GM12878 (cell line): ENCODE results near the gene SF3B4. TPM values are rescaled to one million over a fixed set of nuclear protein-coding genes. Genes with fewer than 3 reads are reported as not detected.

Experiments
- ATAC-seq: fragments of 200-7000 bp; cut with Tn5 transposase; 3 replicates; pipeline ENCODE4 v1.9.1; 2020; ENCODE audit warnings: mild to moderate bottlenecking, moderate library complexity
- BruUV-seq: library from RNA; stranded (reverse); fragments of 400-500 nt; replicated peaks from 2 replicates; lab custom pipeline; 2021; lab: Mats Ljungman, UMichigan
- CTCF ChIA-PET: fragments of 300-600 bp; sonication (Branson Sonifier 250); formaldehyde crosslinking; extraction: SDS; loops from one replicate; lab custom pipeline; 2021; ENCODE audit warnings: inconsistent platforms; lab: Yijun Ruan, JAX
- POLR2A ChIA-PET: fragments of 350-600 bp; formaldehyde crosslinking; extraction: SDS; loops from one replicate; lab custom pipeline; 2021; ENCODE audit warnings: inconsistent platforms; lab: Charles Lee
- RAD21 ChIA-PET: fragments of 300-600 bp; sonication (Branson Sonifier 250); formaldehyde crosslinking; loops from one replicate; lab custom pipeline; 2023; ENCODE audit warnings: antibody characterized with exemption; ENCODE audit not compliant: unreplicated experiment; lab: Charles Lee
- SMC1A ChIA-PET: fragments of 300-600 bp; sonication (Branson Sonifier 250); formaldehyde crosslinking; loops from one replicate; lab custom pipeline; 2023; ENCODE audit not compliant: unreplicated experiment, uncharacterized antibody; lab: Charles Lee
- DNase-seq: peaks from one replicate; pipeline ENCODE4 v3.0.0-alpha.2; 2011; ENCODE audit warnings: low read depth, low spot score
- FAIRE-seq: peaks from 3 replicates; lab custom pipeline; 2011; peaks lifted over from hg19 to GRCh38; lab: Jason Lieb, UNC
- H2AFZ ChIP-seq: 2 replicates; pipeline ENCODE4 v1.6.0; 2011; ENCODE audit warnings: low read depth, low read length, control low read depth; ENCODE audit not compliant: control insufficient read depth
- H3K27ac ChIP-seq: 2 replicates; pipeline ENCODE4 v1.5.1; 2011; ENCODE audit warnings: control low read depth; ENCODE audit not compliant: control insufficient read depth, insufficient read depth
- H3K27me3 ChIP-seq, 2 experiments: replicated peaks in 1 of 2; 2 replicates each; pipeline versions ENCODE4 v1.6.0 to v1.6.1; 2011; ENCODE audit warnings: low read length in 1 of 2; ENCODE audit not compliant: control insufficient read depth in 2 of 2, insufficient read depth in 2 of 2
- H3K36me3 ChIP-seq, 2 experiments: 2 replicates each; pipeline ENCODE4 v1.5.1; 2011; ENCODE audit warnings: low read length in 1 of 2; ENCODE audit not compliant: control insufficient read depth in 2 of 2, insufficient read depth in 2 of 2
- H3K4me1 ChIP-seq: 2 replicates; pipeline ENCODE4 v1.6.1; 2011; ENCODE audit warnings: mild to moderate bottlenecking, low read length, moderate library complexity, mixed read lengths; ENCODE audit not compliant: control insufficient read depth, insufficient read depth
- H3K4me2 ChIP-seq: 2 replicates; pipeline ENCODE4 v1.6.0; 2011; ENCODE audit warnings: control low read depth; ENCODE audit not compliant: control insufficient read depth, insufficient read depth
- H3K4me3 ChIP-seq: fragments of 200-600 bp; sonication (generic); 2 replicates; pipeline ENCODE4 v1.5.1; 2016
- H3K79me2 ChIP-seq: 2 replicates; pipeline ENCODE4 v1.6.0; 2011; ENCODE audit warnings: low read length; ENCODE audit not compliant: control insufficient read depth, insufficient read depth
- H3K9ac ChIP-seq: 2 replicates; pipeline ENCODE4 v1.8.0; 2011; ENCODE audit warnings: low read length, control low read depth, mixed read lengths; ENCODE audit not compliant: control insufficient read depth, insufficient read depth
- H3K9me3 ChIP-seq: replicated peaks from 3 replicates; pipeline ENCODE4 v1.5.1; 2011; ENCODE audit warnings: mild to moderate bottlenecking, low read length; ENCODE audit not compliant: control insufficient read depth, insufficient read depth
- H4K20me1 ChIP-seq: 2 replicates; pipeline ENCODE4 v1.6.0; 2011; ENCODE audit not compliant: control insufficient read depth, insufficient read depth
- ASH2L ChIP-seq: fragments of 300-600, 200-600 bp; sonication (generic); IDR thresholded peaks from 2 replicates; pipeline ENCODE4 v1.6.1; 2017; ENCODE audit warnings: low read depth, mild to moderate bottlenecking, borderline replicate concordance
- BACH1 ChIP-seq: fragments of 450-650 bp; IDR thresholded peaks from 2 replicates; pipeline ENCODE4 v1.6.1; 2017; ENCODE audit warnings: mild to moderate bottlenecking, borderline replicate concordance
- IKZF1 ChIP-seq: fragments of 450-650 bp; conservative IDR thresholded peaks from 2 replicates; pipeline ENCODE4 v1.6.1; 2017; ENCODE audit warnings: antibody characterized with exemption, mild to moderate bottlenecking
- TCF7 ChIP-seq: IDR thresholded peaks from 2 replicates; pipeline ENCODE4 v1.6.1; 2014; ENCODE audit warnings: antibody characterized with exemption, borderline replicate concordance
- WGBS: methylation state at CpG from one replicate; pipeline ENCODE4 v1.1.6; 2016; ENCODE audit warnings: low lambda C conversion rate; ENCODE audit not compliant: insufficient replicate concordance, insufficient coverage; ENCODE audit errors: missing lambda C conversion rate; 5-methylcytosine and 5-hydroxymethylcytosine counted together
- in situ Hi-C: fragments of 300-500 bp; cut with MboI; formaldehyde crosslinking; loops from 9 replicates; pipeline ENCODE4 v1.14.3; 2018; ENCODE audit warnings: mixed read lengths
- intact Hi-C: fragments of 100-400 bp; cut with micrococcal nuclease; formaldehyde crosslinking; loops from one replicate; pipeline ENCODE4 v1.14.2; 2022; ENCODE audit not compliant: unreplicated experiment
- polyA plus RNA-seq, 11 experiments: library from polyadenylated mRNA; depleted of rRNA in 4 of 11; unstranded in 6 of 11; stranded (reverse) in 5 of 11; fragments of >200 nt; fragmentation: Nextera tagmentation in 4 of 11; fragmentation: Illumina TruSeq in 1 of 11; extraction: Ambion mirVana in 4 of 11; extraction: Trizol in 1 of 11; gene quantifications; 1 replicate in 1 of 11; 2 replicates in 10 of 11; pipeline versions ENCODE4 v1.2.1 to v1.2.3, GENCODE V29; 2011 to 2016; ENCODE audit warnings: inconsistent platforms in 2 of 11, missing spikeins in 2 of 11, low read depth in 1 of 11
- total RNA-seq, 4 experiments: library from RNA; depleted of rRNA in 3 of 4; stranded (reverse); fragments of >200 nt in 3 of 4; fragmentation: Illumina TruSeq in 1 of 4; extraction: Trizol in 1 of 4; gene quantifications; 2 replicates each; pipeline versions ENCODE4 v1.2.1 to v1.2.3, GENCODE V29; 2013 to 2021
- TF ChIP-seq, protein P1 (sequence below): fragments of 450-650 bp; IDR thresholded peaks from 2 replicates; pipeline ENCODE4 v1.6.1; 2018; ENCODE audit warnings: borderline replicate concordance, mild to moderate bottlenecking; ENCODE audit not compliant: partially characterized antibody

SF3B4 gene
- total and polyA plus RNA-seq, 10 of the 15 experiments (the other 5 are each of a cell fraction or from before 2014, with no cell fraction given), result 1.9 to 146 (median 27.5) TPM

DNA sequence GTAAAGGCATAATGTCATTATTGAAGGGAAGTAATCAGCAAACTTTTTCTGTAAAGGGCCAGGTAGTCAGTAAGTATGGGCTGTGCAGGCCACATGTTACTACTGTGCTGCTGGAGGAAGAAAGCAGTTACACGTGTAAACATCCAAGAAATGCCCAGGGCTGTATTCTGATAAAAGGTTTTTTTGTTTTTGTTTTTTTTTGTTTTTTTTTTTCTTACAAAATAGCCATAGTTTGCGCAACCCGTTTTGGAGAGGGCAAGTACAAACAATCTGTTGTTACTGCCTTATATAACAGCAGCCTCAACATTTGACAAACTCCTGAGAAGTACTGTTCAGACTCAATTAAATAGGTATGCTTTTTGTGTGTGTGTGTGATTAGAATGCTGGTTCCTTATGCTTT is 35.8 kb upstream of the SF3B4 start (continued):
- TF ChIP-seq TCF7, result no peak
- TF ChIP-seq ASH2L, result no peak

DNA sequence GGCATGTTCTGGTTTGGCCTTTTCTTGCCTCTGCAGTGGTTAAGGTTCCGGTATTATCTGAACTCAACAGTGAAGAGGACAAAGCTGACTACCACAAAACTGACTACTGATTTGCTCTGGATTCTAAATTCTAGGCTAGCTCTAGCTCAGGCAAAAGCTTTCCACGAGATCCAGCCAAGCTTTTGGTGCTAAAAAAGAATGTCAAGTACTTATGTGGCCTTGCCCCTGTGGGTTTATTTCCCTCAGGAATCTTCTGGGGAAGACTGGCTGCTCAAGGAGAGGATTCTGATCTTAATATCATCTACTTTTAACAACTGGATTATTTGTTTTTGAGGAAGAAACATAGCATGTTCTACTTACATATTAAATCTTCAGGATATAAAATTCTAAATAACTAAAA is 35.1 kb upstream of the SF3B4 start:
- Histone ChIP-seq H3K4me3 (no peak overlapping the region), H4K20me1 (no peaks in the 10 kb centered on the region), H2AFZ (no peak overlapping the region), H3K9ac (no peak overlapping the region; the same call in 1 of the 2 replicates), H3K4me1 (peaks cover 4% of the 10 kb centered on the region), H3K27me3 (no peaks in the 10 kb centered on the region), H3K9me3 (no peaks in the 10 kb centered on the region; the same call in 2 of the 3 replicates), H3K4me2 (no peak overlapping the region), H3K36me3 (peaks cover 10 to 17% of the 10 kb centered on the region in 2 experiments), H3K79me2 (no peaks in the 10 kb centered on the region), H3K27ac (peak overlapping the region; percentile 2)
- FAIRE-seq (no peak), ATAC-seq (no peak), DNase-seq (no peak)
- CTCF ChIA-PET, result interaction anchor here (0.6 to 3.3 kb wide), 52 partner anchors 9 to 843 kb away, joined by 3 to 69 read pairs (median 4); partner anchors contain the start of genes OTUD7B, SF3B4 and VPS45
- intact Hi-C loops, result loop anchor here (1.0 to 5.0 kb wide), 5 partner anchors 45 to 225 kb away; no protein-coding TSS in a partner anchor
- RAD21 ChIA-PET, result interaction anchor here (0.6 to 3.0 kb wide), 19 partner anchors 20 to 225 kb away, joined by 3 to 43 read pairs (median 4); partner anchors contain the start of gene VPS45
- TF ChIP-seq IKZF1, result no peak
- no peak for TF ChIP-seq BACH1
- TF ChIP-seq, protein P1, sequence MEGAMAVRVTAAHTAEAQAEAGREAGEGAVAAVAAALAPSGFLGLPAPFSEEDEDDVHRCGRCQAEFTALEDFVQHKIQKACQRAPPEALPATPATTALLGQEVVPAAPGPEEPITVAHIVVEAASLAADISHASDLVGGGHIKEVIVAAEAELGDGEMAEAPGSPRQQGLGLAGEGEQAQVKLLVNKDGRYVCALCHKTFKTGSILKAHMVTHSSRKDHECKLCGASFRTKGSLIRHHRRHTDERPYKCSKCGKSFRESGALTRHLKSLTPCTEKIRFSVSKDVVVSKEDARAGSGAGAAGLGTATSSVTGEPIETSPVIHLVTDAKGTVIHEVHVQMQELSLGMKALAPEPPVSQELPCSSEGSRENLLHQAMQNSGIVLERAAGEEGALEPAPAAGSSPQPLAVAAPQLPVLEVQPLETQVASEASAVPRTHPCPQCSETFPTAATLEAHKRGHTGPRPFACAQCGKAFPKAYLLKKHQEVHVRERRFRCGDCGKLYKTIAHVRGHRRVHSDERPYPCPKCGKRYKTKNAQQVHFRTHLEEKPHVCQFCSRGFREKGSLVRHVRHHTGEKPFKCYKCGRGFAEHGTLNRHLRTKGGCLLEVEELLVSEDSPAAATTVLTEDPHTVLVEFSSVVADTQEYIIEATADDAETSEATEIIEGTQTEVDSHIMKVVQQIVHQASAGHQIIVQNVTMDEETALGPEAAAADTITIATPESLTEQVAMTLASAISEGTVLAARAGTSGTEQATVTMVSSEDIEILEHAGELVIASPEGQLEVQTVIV, result no peak
- no TSS peak for BruUV-seq
- in situ Hi-C loops, result loop anchor here (5.0 kb wide), 2 partner anchors 85 to 205 kb away; no protein-coding TSS in a partner anchor
- SMC1A ChIA-PET, result interaction anchor here (0.6 to 4.9 kb wide), 38 partner anchors 9 to 257 kb away, joined by 3 to 51 read pairs (median 4); partner anchors contain the start of gene VPS45
- POLR2A ChIA-PET, result interaction anchor here (0.6 to 1.1 kb wide), 2 partner anchors 31 to 74 kb away, joined by 3 to 4 read pairs; no protein-coding TSS in a partner anchor
- 93% methylated on average over 2 of the region's 2 CpGs for WGBS
